ENCODE data around the gene TSPAN32.
"Not testable (repeated sequence)": the region's sequence is repeated elsewhere in the genome, so short reads cannot be mapped to it uniquely, and the experiment has no call there.

TSPAN32 gene

GRCh38 chr11:2329551-2329950 is 27.7 kb downstream of the TSPAN32 start:
- no peak for FAIRE-seq
- no peak for TF ChIP-seq POLR2A (IDR thresholded peaks at IDR 0.05; ENCODE audit: low read depth, low read length)
- DNase-seq (ENCODE audit: insufficient read length, low spot score): no peak

DNA sequence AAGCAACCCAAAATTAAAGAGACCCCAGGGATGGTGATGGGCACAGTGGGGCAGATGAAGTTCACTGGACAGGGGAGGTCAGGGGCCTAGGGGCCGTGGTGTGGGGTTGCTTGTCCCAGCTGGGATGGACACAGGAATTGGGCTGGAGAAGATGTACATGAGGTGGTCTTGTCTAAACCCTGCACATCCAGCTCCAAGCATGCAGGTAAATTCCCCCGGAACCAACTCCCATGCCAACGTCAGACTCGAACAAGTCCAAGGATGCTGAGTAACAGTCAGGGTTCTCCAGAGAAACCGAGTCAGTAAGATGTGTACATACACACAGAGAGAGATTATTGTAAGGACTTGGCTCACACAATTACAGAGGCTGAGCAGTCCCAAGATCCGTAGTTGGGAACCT is 28.9 kb downstream of the TSPAN32 start:
- TF ChIP-seq POLR2A (IDR thresholded peaks at IDR 0.05; ENCODE audit: low read depth, low read length): no peak
- DNase-seq (ENCODE audit: insufficient read length, low spot score) (no peak), FAIRE-seq (no peak)

DNA sequence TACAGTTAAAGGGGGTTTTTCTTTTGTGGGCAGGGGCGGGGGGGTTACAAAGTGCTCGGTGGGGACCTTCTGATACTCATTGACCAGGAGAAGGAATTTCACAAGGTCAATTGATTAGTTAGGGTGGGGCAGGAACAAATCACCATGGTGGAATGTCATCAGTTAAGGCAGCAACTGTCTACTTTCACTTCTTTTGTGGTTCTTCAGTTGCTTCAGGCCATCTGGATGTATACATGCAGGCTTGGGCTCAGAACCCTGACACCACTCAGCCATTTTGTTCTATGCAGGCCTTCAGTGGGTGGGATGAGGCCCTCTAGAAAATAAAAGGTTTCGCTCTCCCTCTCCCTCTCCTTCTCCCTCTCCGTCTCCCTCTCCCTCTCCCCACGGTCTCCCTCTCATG is 29.6 kb downstream of the TSPAN32 start:
- FAIRE-seq (no peak), DNase-seq (ENCODE audit: insufficient read length, low spot score) (no peak)
- no peak for TF ChIP-seq POLR2A (IDR thresholded peaks at IDR 0.05; ENCODE audit: low read depth, low read length)

DNA sequence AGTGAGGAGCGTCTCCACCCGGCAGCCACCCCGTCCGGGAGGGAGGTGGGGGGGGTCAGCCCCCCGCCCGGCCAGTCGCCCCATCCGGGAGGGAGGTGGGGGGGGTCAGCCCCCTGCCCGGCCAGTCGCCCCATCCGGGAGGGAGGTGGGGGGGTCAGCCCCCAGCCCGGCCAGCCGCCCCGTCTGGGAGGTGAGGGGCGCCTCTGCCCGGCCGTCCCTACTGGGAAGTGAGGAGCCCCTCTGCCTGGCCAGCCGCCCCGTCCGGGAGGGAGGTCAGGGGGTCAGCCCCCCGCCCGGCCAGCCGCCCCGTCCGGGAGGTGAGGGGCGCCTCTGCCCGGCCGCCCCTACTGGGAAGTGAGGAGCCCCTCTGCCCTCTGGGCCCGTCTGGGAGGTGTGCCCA is 30.8 kb downstream of the TSPAN32 start:
- not testable (repeated sequence) for FAIRE-seq; DNase-seq (ENCODE audit: insufficient read length, low spot score)

- not testable (repeated sequence) for FAIRE-seq
Observed at GRCh38 chr11:2333486-2334205, 31.8 kb downstream of the TSPAN32 start.

GRCh38 chr11:2335286-2335685 is 33.5 kb downstream of the TSPAN32 start:
- FAIRE-seq; DNase-seq (ENCODE audit: insufficient read length, low spot score): not testable (repeated sequence)

More at GRCh38 chr11:2333486-2334205, 31.8 kb downstream of the TSPAN32 start:
- DNase-seq (ENCODE audit: insufficient read length, low spot score): not testable (repeated sequence)

- not testable (repeated sequence) for FAIRE-seq; DNase-seq (ENCODE audit: insufficient read length, low spot score)
Observed at GRCh38 chr11:2338760-2339159, 36.9 kb downstream of the TSPAN32 start.

GRCh38 chr11:2342557-2342956 is 40.7 kb downstream of the TSPAN32 start:
- DNase-seq (ENCODE audit: insufficient read length, low spot score) (no peak), FAIRE-seq (no peak)
- TF ChIP-seq POLR2A (IDR thresholded peaks at IDR 0.05; ENCODE audit: low read depth, low read length): no peak

- TF ChIP-seq POLR2A (IDR thresholded peaks at IDR 0.05; ENCODE audit: low read depth, low read length): no peak
- FAIRE-seq (no peak), DNase-seq (ENCODE audit: insufficient read length, low spot score) (no peak)
Observed at GRCh38 chr11:2342981-2343380, 41.2 kb downstream of the TSPAN32 start.

GRCh38 chr11:2343502-2343901 is 41.7 kb downstream of the TSPAN32 start:
- TF ChIP-seq POLR2A (IDR thresholded peaks at IDR 0.05; ENCODE audit: low read depth, low read length): no peak
- no peak for FAIRE-seq
- DNase-seq (ENCODE audit: insufficient read length, low spot score): no peak

- DNase-seq (ENCODE audit: insufficient read length, low spot score): no peak
- no peak for TF ChIP-seq POLR2A (IDR thresholded peaks at IDR 0.05; ENCODE audit: low read depth, low read length)
- FAIRE-seq: no peak
Observed at GRCh38 chr11:2345050-2345449, 43.2 kb downstream of the TSPAN32 start.

GRCh38 chr11:2346014-2346413 is 44.2 kb downstream of the TSPAN32 start:
- DNase-seq (ENCODE audit: insufficient read length, low spot score) (no peak), FAIRE-seq (no peak)
- TF ChIP-seq POLR2A (IDR thresholded peaks at IDR 0.05; ENCODE audit: low read depth, low read length): no peak

- TF ChIP-seq POLR2A (IDR thresholded peaks at IDR 0.05; ENCODE audit: low read depth, low read length): no peak
- FAIRE-seq: no peak
- no peak for DNase-seq (ENCODE audit: insufficient read length, low spot score)
Observed at GRCh38 chr11:2346586-2347307, 44.9 kb downstream of the TSPAN32 start.

DNA sequence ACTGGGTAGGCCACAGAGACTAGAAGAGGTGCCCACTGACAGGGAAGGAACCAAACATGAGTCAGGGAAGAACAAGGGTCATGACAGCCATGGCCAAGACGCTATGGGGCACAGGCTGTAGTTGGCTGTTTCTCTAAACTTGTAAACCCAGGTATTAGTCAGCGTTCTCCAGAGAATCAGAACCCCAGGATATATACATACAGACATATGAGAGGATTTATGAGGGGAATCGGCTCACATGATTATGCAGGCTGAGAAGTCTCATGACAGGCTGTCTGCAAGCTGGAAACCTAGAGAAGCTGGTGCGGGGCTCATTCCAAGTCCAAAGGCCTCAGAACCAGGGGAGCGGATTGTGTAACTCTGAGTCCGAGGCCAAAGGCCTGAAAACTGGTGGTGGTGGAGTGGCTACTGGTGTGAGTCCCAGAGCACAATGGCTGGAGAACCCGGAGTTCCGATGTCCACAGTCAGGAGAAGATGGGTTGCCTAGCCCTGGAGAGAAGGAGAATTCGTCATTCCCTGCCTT is 45.6 kb downstream of the TSPAN32 start:
- TF ChIP-seq POLR2A (IDR thresholded peaks at IDR 0.05; ENCODE audit: low read depth, low read length): no peak
- no peak for FAIRE-seq
- DNase-seq (ENCODE audit: insufficient read length, low spot score): no peak

DNA sequence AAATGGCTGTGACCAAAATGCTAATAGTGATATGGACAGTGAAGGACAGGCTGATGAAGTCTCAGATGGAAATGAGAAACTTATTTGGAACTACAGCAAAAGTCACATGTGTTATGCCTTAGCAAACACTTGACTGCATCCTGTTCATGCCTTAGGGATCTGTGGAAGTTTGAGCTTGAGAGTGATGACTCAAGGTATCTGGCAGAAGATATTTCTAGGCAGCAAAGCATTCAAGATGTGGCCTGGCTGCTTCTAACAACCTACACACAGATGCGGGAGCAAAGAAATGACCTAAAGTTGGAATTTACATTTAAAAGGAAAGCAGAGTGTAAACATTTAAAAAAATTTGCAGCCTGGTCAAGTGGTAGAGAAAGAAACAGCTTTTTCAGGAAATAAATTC is 47.2 kb downstream of the TSPAN32 start:
- TF ChIP-seq POLR2A (IDR thresholded peaks at IDR 0.05; ENCODE audit: low read depth, low read length): no peak
- FAIRE-seq: no peak
- no peak for DNase-seq (ENCODE audit: insufficient read length, low spot score)
